Loucy (cell line): ENCODE data around the gene PKIB.

ENCODE experiments used
- H2AFZ ChIP-seq: fragments of 200-600 bp; sonication (generic); 2 replicates; pipeline ENCODE4 v1.6.0; 2016; ENCODE audit warnings: antibody characterized with exemption, mild to moderate bottlenecking, low read length, moderate library complexity
- H3F3A ChIP-seq: fragments of 200-600 bp; 2 replicates; pipeline ENCODE4 v1.6.0; 2016; ENCODE audit warnings: antibody characterized with exemption, low read depth, mild to moderate bottlenecking
- H3K27me3 ChIP-seq: fragments of 200-600 bp; sonication (generic); 2 replicates; pipeline ENCODE4 v1.6.1; 2014; ENCODE audit warnings: low read length, mild to moderate bottlenecking; ENCODE audit not compliant: insufficient read depth, poor library complexity, severe bottlenecking
- H3K36me3 ChIP-seq: fragments of 200-600 bp; sonication (generic); 2 replicates; pipeline ENCODE4 v1.6.1; 2016; ENCODE audit warnings: low read length; ENCODE audit not compliant: insufficient read depth
- H3K4me1 ChIP-seq: fragments of 200-600 bp; sonication (generic); 2 replicates; pipeline ENCODE4 v1.5.1; 2014; ENCODE audit warnings: low read length, mild to moderate bottlenecking; ENCODE audit not compliant: insufficient read depth, poor library complexity, severe bottlenecking
- H3K4me2 ChIP-seq: fragments of 200-600 bp; sonication (generic); 2 replicates; pipeline ENCODE4 v1.6.0; 2014; ENCODE audit warnings: antibody characterized with exemption, low read length, low read depth, mild to moderate bottlenecking; ENCODE audit not compliant: poor library complexity, severe bottlenecking
- H3K4me3 ChIP-seq: fragments of 200-600 bp; sonication (generic); 2 replicates; pipeline ENCODE4 v1.5.1; 2014; ENCODE audit warnings: low read length, mild to moderate bottlenecking, mixed read lengths; ENCODE audit not compliant: poor library complexity, severe bottlenecking
- H3K79me2 ChIP-seq: fragments of 200-600 bp; sonication (generic); 2 replicates; pipeline ENCODE4 v1.6.1; 2014; ENCODE audit warnings: low read length; ENCODE audit not compliant: insufficient read depth
- H3K9ac ChIP-seq: fragments of 200-600 bp; sonication (generic); 2 replicates; pipeline ENCODE4 v1.6.0; 2014; ENCODE audit warnings: mild to moderate bottlenecking, low read depth, low read length, moderate library complexity; ENCODE audit not compliant: poor library complexity, severe bottlenecking
- H3K9me2 ChIP-seq: fragments of 200-600 bp; sonication (generic); replicated peaks from 2 replicates; pipeline ENCODE4 v1.6.1; 2016; ENCODE audit warnings: low read depth, low read length, mixed read lengths
- H3K9me3 ChIP-seq: fragments of 200-600 bp; sonication (generic); 2 replicates; pipeline ENCODE4 v1.6.1; 2014; ENCODE audit warnings: mild to moderate bottlenecking, antibody characterized with exemption, low read length, low read depth; ENCODE audit not compliant: insufficient read depth
- H4K20me1 ChIP-seq: fragments of 200-600 bp; sonication (generic); 2 replicates; pipeline ENCODE4 v1.6.0; 2014; ENCODE audit warnings: antibody characterized with exemption, low read length, mild to moderate bottlenecking; ENCODE audit not compliant: insufficient read depth, poor library complexity, severe bottlenecking
- EZH2phosphoT487 ChIP-seq: fragments of 200-600 bp; IDR thresholded peaks from 2 replicates; pipeline ENCODE4 v1.6.1; 2018; ENCODE audit warnings: antibody characterized with exemption, mild to moderate bottlenecking, moderate library complexity, borderline replicate concordance
- TF ChIP-seq, protein P1 (sequence below): fragments of 200-600 bp; sonication (generic); conservative IDR thresholded peaks from 2 replicates; pipeline ENCODE4 v1.5.1; 2014; ENCODE audit warnings: mild to moderate bottlenecking, antibody characterized with exemption, low read length

Gene PKIB

DNA sequence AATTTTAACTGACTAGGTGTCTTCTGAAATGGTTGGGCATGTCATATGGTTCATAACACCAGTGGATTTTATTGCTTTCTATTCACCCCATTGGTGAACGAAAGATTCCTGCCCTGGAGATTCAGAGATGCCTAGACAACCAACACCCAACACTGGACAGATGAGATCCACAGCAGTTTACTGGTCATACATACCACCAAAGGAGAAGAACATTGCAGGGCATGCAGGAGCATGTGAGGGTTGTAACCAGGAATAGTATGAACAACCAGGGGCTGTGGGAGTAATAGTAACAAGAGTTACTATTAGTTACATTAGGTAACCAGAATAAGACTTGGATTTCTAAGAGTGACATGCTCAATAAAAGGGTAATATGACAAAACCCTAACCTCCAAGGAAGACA, 91.5 kb downstream of the PKIB start:
- H2AFZ ChIP-seq = no peak overlapping the region
- TF ChIP-seq, protein P1, sequence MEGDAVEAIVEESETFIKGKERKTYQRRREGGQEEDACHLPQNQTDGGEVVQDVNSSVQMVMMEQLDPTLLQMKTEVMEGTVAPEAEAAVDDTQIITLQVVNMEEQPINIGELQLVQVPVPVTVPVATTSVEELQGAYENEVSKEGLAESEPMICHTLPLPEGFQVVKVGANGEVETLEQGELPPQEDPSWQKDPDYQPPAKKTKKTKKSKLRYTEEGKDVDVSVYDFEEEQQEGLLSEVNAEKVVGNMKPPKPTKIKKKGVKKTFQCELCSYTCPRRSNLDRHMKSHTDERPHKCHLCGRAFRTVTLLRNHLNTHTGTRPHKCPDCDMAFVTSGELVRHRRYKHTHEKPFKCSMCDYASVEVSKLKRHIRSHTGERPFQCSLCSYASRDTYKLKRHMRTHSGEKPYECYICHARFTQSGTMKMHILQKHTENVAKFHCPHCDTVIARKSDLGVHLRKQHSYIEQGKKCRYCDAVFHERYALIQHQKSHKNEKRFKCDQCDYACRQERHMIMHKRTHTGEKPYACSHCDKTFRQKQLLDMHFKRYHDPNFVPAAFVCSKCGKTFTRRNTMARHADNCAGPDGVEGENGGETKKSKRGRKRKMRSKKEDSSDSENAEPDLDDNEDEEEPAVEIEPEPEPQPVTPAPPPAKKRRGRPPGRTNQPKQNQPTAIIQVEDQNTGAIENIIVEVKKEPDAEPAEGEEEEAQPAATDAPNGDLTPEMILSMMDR = no peak
- no peak for TF ChIP-seq EZH2phosphoT487
- no peak overlapping the region for H3K4me2 ChIP-seq
- H3K27me3 ChIP-seq = no peaks in the 10 kb centered on the region
- no peaks in the 10 kb centered on the region for H3F3A ChIP-seq
- H4K20me1 ChIP-seq = no peaks in the 10 kb centered on the region
- H3K36me3 ChIP-seq = no peaks in the 10 kb centered on the region
- H3K9me3 ChIP-seq = no peaks in the 10 kb centered on the region
- no peak overlapping the region for H3K4me3 ChIP-seq
- no peak overlapping the region for H3K9ac ChIP-seq
- no peaks in the 10 kb centered on the region for H3K79me2 ChIP-seq
- H3K4me1 ChIP-seq = no peaks in the 10 kb centered on the region
- no peaks in the 10 kb centered on the region for H3K9me2 ChIP-seq

DNA sequence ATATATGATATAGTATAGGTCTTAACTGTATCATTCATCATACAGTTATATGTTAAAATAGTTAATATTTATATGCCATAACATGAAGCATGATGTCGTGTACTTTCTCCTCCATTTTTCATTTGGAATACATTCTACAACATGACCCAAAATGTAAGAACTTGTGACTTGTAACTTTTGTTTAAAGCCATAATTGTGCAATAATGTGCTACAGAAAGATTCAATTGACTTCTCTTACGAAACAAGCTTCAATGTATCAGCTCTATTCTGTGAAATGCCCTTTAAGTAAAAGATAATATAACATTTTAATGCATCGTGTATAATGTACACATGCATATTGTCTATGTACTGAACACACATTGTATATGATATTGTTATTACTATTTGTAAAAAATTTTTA, 92.6 kb downstream of the PKIB start:
- Histone ChIP-seq H3K9ac (no peak overlapping the region), H3K36me3 (no peaks in the 10 kb centered on the region), H2AFZ (no peak overlapping the region), H3K4me2 (no peak overlapping the region), H3F3A (no peaks in the 10 kb centered on the region), H3K4me1 (no peaks in the 10 kb centered on the region), H4K20me1 (no peaks in the 10 kb centered on the region), H3K9me2 (no peaks in the 10 kb centered on the region), H3K9me3 (no peaks in the 10 kb centered on the region), H3K27me3 (no peaks in the 10 kb centered on the region), H3K79me2 (no peaks in the 10 kb centered on the region), H3K4me3 (no peak overlapping the region)
- no peak for TF ChIP-seq EZH2phosphoT487
- TF ChIP-seq, protein P1 = no peak

DNA sequence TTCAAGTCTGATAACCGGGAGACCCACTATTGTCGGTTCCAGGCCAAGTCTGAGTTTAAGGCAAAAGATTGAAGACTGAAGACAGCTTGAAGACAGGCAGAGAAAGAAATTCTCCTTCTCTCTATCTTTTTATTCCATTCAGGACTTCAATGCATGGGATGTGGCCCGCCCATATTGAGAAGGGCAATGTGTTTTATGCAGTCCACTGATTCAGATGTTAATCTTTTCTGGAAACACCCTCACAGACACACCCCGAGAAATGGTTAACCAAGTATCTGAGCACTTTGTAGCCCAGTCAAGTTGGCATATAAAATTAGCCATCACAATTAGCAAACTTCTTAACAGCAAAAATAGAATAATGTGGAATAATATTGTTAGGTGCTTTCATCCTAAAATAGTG, 93.9 kb downstream of the PKIB start:
- Histone ChIP-seq H3K36me3 (no peaks in the 10 kb centered on the region), H3F3A (no peaks in the 10 kb centered on the region), H3K9ac (no peak overlapping the region), H4K20me1 (no peaks in the 10 kb centered on the region), H3K4me3 (no peak overlapping the region), H3K9me3 (no peaks in the 10 kb centered on the region), H3K4me1 (no peaks in the 10 kb centered on the region), H3K79me2 (no peaks in the 10 kb centered on the region), H3K27me3 (no peaks in the 10 kb centered on the region), H3K9me2 (no peaks in the 10 kb centered on the region), H3K4me2 (no peak overlapping the region), H2AFZ (no peak overlapping the region)
- no peak for TF ChIP-seq EZH2phosphoT487
- TF ChIP-seq, protein P1 = no peak
